Activated gamma-delta T cell treated with anti-CD3 and anti-CD28 coated beads, Interleukin-2, amount 50 U/mL, for 16 hours (primary cell): ENCODE data around the gene PSG1.
"Not testable (repeated sequence)": the region's sequence is repeated elsewhere in the genome, so short reads cannot be mapped to it uniquely, and the experiment has no call there.

Experiments used
- DNase-seq: peaks from one replicate; pipeline ENCODE4 v3.0.0-alpha.2; 2020; ENCODE audit warnings: low read depth

PSG1 gene

DNA sequence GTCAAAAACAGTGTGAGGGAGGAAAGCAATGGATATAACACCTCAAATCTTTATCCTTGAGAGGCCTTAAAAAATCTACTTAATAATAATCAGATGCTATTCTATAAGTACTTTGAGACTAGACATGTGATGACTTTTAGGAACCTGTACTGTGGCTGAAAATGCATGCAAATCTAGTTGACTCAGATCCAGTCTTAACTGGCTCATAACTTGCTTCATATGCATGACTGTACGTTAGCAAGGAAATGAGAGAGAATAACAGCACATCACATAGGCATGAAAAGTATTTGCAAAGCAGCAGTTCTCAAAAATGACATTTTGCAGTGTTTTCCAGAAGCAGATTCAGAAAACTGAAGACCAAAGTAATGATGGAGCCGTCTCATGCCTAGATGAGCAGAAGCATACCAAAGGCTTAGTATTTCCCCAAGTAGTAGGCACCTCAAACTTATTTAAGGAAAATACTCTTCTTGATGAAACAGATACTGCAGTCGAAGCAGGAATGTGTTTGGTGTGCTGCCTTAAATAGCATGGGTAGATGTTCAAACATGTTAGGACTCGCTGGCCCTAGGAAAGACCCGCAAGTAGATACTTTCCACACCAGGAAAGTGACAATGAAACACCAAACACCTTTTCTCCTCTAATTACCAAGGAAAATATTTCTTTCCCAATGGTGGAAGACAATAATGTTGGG lies 59.4 kb downstream of the PSG1 start:
- not testable (repeated sequence) for DNase-seq

DNA sequence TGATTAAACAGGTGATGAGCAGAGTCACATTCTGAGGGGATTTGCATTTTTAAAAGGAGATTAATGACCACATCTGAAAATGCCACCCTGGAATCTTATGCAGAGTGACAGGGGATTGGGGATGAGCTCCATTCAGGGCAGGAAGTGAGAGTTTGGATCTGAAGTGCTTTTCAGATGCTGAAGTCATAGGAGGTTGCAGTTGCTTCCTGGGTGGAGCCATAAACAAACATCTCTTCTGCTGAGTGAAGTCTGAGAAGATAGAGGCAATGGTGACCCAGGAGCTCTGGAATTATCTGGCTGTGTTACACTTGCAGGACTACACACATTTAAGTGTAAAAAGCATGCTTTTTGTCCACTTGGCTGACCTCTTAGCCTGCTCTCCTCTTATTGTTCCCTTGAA lies 62.6 kb downstream of the PSG1 start:
- no peak for DNase-seq
